Panc1 (cell line): ENCODE results near the gene FOXN1.

Source experiments
- POLR2AphosphoS5 ChIP-seq: IDR thresholded peaks from 2 replicates; pipeline ENCODE4 v1.6.1; 2012; ENCODE audit warnings: mild to moderate bottlenecking, low read depth, low read length, moderate library complexity
- TF ChIP-seq, protein P1 (sequence below): fragments of 450-650 bp; IDR thresholded peaks from 2 replicates; pipeline ENCODE4 v1.5.1; 2017; ENCODE audit warnings: mild to moderate bottlenecking

DNA sequence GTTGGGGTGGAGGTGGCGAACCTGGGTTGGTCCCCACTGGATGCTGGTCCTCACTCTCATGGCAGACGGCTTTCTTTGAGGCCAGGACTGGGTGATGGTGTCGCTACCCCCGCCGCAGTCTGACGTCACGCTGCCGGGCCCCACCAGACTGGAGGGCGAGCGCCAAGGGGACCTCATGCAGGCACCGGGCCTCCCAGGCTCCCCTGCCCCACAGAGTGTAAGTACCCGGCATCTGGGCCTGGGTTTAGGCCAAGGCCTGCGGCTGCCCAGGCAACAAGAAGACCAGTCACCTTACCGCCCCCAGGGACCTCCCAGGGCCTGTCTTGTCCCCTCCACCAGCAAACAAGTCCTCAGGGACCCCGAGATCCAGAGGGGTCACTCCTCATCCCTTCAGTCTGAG is 17.7 kb downstream of the FOXN1 start:
- TF ChIP-seq, protein P1, sequence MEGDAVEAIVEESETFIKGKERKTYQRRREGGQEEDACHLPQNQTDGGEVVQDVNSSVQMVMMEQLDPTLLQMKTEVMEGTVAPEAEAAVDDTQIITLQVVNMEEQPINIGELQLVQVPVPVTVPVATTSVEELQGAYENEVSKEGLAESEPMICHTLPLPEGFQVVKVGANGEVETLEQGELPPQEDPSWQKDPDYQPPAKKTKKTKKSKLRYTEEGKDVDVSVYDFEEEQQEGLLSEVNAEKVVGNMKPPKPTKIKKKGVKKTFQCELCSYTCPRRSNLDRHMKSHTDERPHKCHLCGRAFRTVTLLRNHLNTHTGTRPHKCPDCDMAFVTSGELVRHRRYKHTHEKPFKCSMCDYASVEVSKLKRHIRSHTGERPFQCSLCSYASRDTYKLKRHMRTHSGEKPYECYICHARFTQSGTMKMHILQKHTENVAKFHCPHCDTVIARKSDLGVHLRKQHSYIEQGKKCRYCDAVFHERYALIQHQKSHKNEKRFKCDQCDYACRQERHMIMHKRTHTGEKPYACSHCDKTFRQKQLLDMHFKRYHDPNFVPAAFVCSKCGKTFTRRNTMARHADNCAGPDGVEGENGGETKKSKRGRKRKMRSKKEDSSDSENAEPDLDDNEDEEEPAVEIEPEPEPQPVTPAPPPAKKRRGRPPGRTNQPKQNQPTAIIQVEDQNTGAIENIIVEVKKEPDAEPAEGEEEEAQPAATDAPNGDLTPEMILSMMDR: no peak
- no peak for TF ChIP-seq POLR2AphosphoS5
